OCI-LY7 (cell line): ENCODE measurements around the gene METAP1D. TPM values are rescaled to one million over a fixed set of nuclear protein-coding genes. Genes with fewer than 3 reads are reported as not detected.
A peak's percentile ranks its signal among the peaks of the same experiment; 100 is the strongest.

Experiments used
- BruUV-seq: library from RNA; stranded (reverse); fragments of 400-500 nt; replicated peaks from 2 replicates; lab custom pipeline; 2021; lab: Mats Ljungman, UMichigan
- CTCF ChIA-PET: fragments of 300-600 bp; sonication (Branson Sonifier 250); formaldehyde crosslinking; loops from one replicate; lab custom pipeline; 2022; ENCODE audit warnings: antibody characterized with exemption; ENCODE audit not compliant: unreplicated experiment; lab: Charles Lee
- POLR2A ChIA-PET: fragments of 300-600 bp; sonication (Branson Sonifier 250); formaldehyde crosslinking; loops from one replicate; lab custom pipeline; 2022; ENCODE audit warnings: antibody characterized with exemption; lab: Charles Lee
- DNase-seq: peaks from one replicate; pipeline ENCODE4 v3.0.0-alpha.2; 2015; ENCODE audit warnings: low spot score
- H2AFZ ChIP-seq: fragments of 200-600 bp; sonication (generic), shearing (Covaris generic); 2 replicates; pipeline ENCODE4 v1.6.1; 2014; ENCODE audit warnings: mild to moderate bottlenecking, antibody characterized with exemption, low read length, moderate library complexity
- H3K27ac ChIP-seq: fragments of 200-600 bp; sonication (generic); 2 replicates; pipeline ENCODE4 v1.5.1; 2014; ENCODE audit warnings: mixed run types, low read depth, mild to moderate bottlenecking, moderate library complexity, low read length, inconsistent platforms; ENCODE audit not compliant: poor library complexity, severe bottlenecking
- H3K36me3 ChIP-seq: fragments of 200-600 bp; sonication (generic); 2 replicates; pipeline ENCODE4 v1.6.1; 2014; ENCODE audit warnings: mild to moderate bottlenecking, antibody characterized with exemption, low read length, moderate library complexity, mixed read lengths; ENCODE audit not compliant: insufficient read depth
- H3K4me1 ChIP-seq: fragments of 200-600 bp; sonication (generic); 2 replicates; pipeline ENCODE4 v1.5.1; 2014; ENCODE audit warnings: mild to moderate bottlenecking, low read length; ENCODE audit not compliant: insufficient read depth, poor library complexity, severe bottlenecking
- H3K4me2 ChIP-seq: fragments of 200-600 bp; sonication (generic); 2 replicates; pipeline ENCODE4 v1.6.1; 2014; ENCODE audit warnings: mild to moderate bottlenecking, low read length
- H3K4me3 ChIP-seq: fragments of 200-600 bp; sonication (generic); 2 replicates; pipeline ENCODE4 v1.5.1; 2014; ENCODE audit warnings: mild to moderate bottlenecking, low read depth, low read length; ENCODE audit not compliant: poor library complexity, severe bottlenecking
- H3K79me2 ChIP-seq: fragments of 200-600 bp; sonication (generic); 2 replicates; pipeline ENCODE4 v1.6.1; 2016; ENCODE audit warnings: low read depth, mild to moderate bottlenecking, low read length, moderate library complexity, mixed read lengths; ENCODE audit not compliant: insufficient read depth
- H3K9me2 ChIP-seq: fragments of 200-600 bp; sonication (generic); 2 replicates; pipeline ENCODE4 v1.6.1; 2016; ENCODE audit warnings: mild to moderate bottlenecking, low read length, mixed read lengths; ENCODE audit not compliant: insufficient read depth
- H3K9me3 ChIP-seq: fragments of 200-600 bp; sonication (generic); 2 replicates; pipeline ENCODE4 v1.6.1; 2014; ENCODE audit warnings: mild to moderate bottlenecking, mixed run types, low read length, mixed read lengths
- H4K20me1 ChIP-seq: fragments of 200-600 bp; sonication (generic); 2 replicates; pipeline ENCODE4 v1.6.1; 2014; ENCODE audit warnings: mild to moderate bottlenecking, antibody characterized with exemption, low read length, moderate library complexity, mixed read lengths; ENCODE audit not compliant: insufficient read depth
- EZH2phosphoT487 ChIP-seq: fragments of 200-600 bp; sonication (generic); IDR thresholded peaks from 2 replicates; pipeline ENCODE4 v1.6.1; 2018; ENCODE audit warnings: low read depth, borderline replicate concordance, mild to moderate bottlenecking, mixed run types, antibody characterized with exemption, low read length, moderate library complexity, mixed read lengths
- intact Hi-C: fragments of 100-400 bp; cut with micrococcal nuclease; formaldehyde crosslinking; loops from one replicate; pipeline ENCODE4 v1.10.0; 2022; ENCODE audit not compliant: unreplicated experiment
- total RNA-seq, 2 experiments: library from RNA; depleted of rRNA in 1 of 2; stranded (reverse); fragments of >200 nt in 1 of 2; shearing (Covaris generic) in 1 of 2; gene quantifications; 2 replicates each; pipeline ENCODE4 v1.2.3, GENCODE V29; 2014 to 2022
- TF ChIP-seq, protein P1 (sequence below): fragments of 200-600 bp; sonication (generic); conservative IDR thresholded peaks from 2 replicates; pipeline ENCODE4 v1.5.1; 2014; ENCODE audit warnings: mild to moderate bottlenecking, antibody characterized with exemption, low read length, moderate library complexity, mixed read lengths

Gene METAP1D
- total RNA-seq, 2 experiments from 2014 or later = 11.0 to 11.8 TPM

- Histone ChIP-seq H3K79me2 (no peaks in the 10 kb centered on the region), H3K9me3 (no peaks in the 10 kb centered on the region), H3K27ac (no peak overlapping the region), H3K36me3 (no peaks in the 10 kb centered on the region), H3K4me2 (peak overlapping the region; percentile 92), H3K4me1 (peaks cover 18% of the 10 kb centered on the region), H3K9me2 (no peaks in the 10 kb centered on the region), H3K4me3 (peak overlapping the region; percentile 70), H4K20me1 (no peaks in the 10 kb centered on the region), H2AFZ (peak overlapping the region; percentile 95)
- DNase-seq = peak; percentile 4
- intact Hi-C loops = loop anchor here (10.0 kb wide), 1 partner anchor 104 kb away; the partner anchor contains the start of gene DLX2
- ChIA-PET POLR2A (interaction anchor here (0.6 to 1.4 kb wide), 4 partner anchors 9 to 41 kb away, joined by 3 to 5 read pairs (median 3); no protein-coding TSS in a partner anchor), CTCF (no interaction called here)
- TF ChIP-seq, protein P1, sequence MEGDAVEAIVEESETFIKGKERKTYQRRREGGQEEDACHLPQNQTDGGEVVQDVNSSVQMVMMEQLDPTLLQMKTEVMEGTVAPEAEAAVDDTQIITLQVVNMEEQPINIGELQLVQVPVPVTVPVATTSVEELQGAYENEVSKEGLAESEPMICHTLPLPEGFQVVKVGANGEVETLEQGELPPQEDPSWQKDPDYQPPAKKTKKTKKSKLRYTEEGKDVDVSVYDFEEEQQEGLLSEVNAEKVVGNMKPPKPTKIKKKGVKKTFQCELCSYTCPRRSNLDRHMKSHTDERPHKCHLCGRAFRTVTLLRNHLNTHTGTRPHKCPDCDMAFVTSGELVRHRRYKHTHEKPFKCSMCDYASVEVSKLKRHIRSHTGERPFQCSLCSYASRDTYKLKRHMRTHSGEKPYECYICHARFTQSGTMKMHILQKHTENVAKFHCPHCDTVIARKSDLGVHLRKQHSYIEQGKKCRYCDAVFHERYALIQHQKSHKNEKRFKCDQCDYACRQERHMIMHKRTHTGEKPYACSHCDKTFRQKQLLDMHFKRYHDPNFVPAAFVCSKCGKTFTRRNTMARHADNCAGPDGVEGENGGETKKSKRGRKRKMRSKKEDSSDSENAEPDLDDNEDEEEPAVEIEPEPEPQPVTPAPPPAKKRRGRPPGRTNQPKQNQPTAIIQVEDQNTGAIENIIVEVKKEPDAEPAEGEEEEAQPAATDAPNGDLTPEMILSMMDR = no peak
- TF ChIP-seq EZH2phosphoT487 = no peak
- BruUV-seq = no TSS peak
Observed at GRCh38 chr2:172000696-172001361, 1.1 kb downstream of the METAP1D start.

- Histone ChIP-seq H3K79me2 (no peaks in the 10 kb centered on the region), H3K4me3 (no peak overlapping the region), H3K4me2 (no peak overlapping the region), H3K27ac (no peak overlapping the region), H3K36me3 (no peaks in the 10 kb centered on the region), H3K9me2 (no peaks in the 10 kb centered on the region), H3K9me3 (no peaks in the 10 kb centered on the region), H4K20me1 (no peaks in the 10 kb centered on the region), H2AFZ (no peak overlapping the region), H3K4me1 (no peaks in the 10 kb centered on the region)
- BruUV-seq = no TSS peak
- ChIA-PET CTCF (no interaction called here), POLR2A (interaction anchor here (1.0 to 1.2 kb wide), 2 partner anchors 15 to 74 kb away, joined by 3 to 4 read pairs; no protein-coding TSS in a partner anchor)
- intact Hi-C loops = loop anchor here (10.0 kb wide), 1 partner anchor 97 kb away; the partner anchor contains the start of gene DLX2
- DNase-seq = no peak
- TF ChIP-seq, protein P1 = no peak
- TF ChIP-seq EZH2phosphoT487 = no peak
Observed at GRCh38 chr2:172007372-172007771, 7.6 kb downstream of the METAP1D start.

DNA sequence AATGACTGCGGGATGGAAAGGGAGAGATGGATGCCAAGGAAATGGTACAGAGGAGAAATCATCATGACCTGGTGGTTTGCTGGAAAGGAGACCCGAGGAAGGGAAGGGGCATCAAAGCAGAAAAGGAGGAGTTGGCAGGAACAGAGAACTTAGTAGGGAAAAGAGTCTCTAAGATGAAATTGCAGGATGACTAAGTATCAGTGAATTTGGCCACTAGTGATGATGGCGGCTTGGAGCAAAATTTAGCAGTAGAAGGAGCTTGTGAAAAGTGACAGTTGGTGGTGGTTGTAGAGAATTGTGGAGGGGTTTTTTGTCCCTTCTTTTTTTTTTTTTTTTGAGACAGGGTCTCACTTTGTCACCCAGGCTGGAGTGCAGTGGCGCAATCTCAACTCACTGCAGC lies 10.1 kb downstream of the METAP1D start:
- intact Hi-C loops = loop anchor here (10.0 kb wide), 1 partner anchor 95 kb away; the partner anchor contains the start of gene DLX2
- no peaks in the 10 kb centered on the region for H3K36me3 ChIP-seq
- no peak for TF ChIP-seq EZH2phosphoT487
- TF ChIP-seq, protein P1 = no peak
- H3K9me2 ChIP-seq = no peaks in the 10 kb centered on the region
- no peak overlapping the region for H3K4me3 ChIP-seq
- POLR2A ChIA-PET = interaction anchor here (0.6 to 0.7 kb wide), 3 partner anchors 9 to 437 kb away, joined by 3 to 4 read pairs (median 3); no protein-coding TSS in a partner anchor
- H3K27ac ChIP-seq = no peak overlapping the region
- no peak for DNase-seq
- no peaks in the 10 kb centered on the region for H3K9me3 ChIP-seq
- no peaks in the 10 kb centered on the region for H3K79me2 ChIP-seq
- BruUV-seq = no TSS peak
- CTCF ChIA-PET = no interaction called here
- no peaks in the 10 kb centered on the region for H4K20me1 ChIP-seq
- no peak overlapping the region for H3K4me2 ChIP-seq
- H2AFZ ChIP-seq = no peak overlapping the region
- H3K4me1 ChIP-seq = peaks cover 3% of the 10 kb centered on the region
